ENCODE results near the gene SCFD2. TPM values are rescaled to one million over a fixed set of nuclear protein-coding genes. Genes with fewer than 3 reads are reported as not detected.

The SCFD2 gene
- polyA plus RNA-seq, 3 donors: 5.4 to 9.4 (median 6.7) TPM

DNA sequence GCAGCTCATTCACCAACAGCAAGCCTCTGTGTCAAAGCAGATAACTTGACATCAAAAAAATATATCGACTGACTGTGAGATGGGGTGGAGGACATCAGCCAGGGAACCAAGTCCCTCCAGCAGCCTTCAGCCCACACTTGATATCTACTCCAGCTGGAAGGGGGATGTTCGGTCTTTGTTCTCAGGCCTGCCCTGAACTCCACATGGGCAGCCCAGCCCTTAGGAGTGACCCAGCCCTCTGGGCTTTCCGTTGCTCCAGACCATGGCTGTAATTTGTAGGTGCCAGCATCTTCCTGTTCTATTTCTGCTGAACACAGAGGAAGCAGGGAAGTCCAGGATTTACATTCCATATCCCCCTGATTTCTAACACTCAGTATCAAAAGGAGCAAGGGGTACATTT lies 486.4 kb downstream of the SCFD2 start:
- no peaks in the 10 kb centered on the region for H3K79me2 ChIP-seq (ENCODE audit: insufficient read depth, low read length)
- no peak overlapping the region for H3K4me3 ChIP-seq (replicated peaks in 1 of 3; ENCODE audit: low read depth in 2 of 3, low read length in 3 of 3)
- no peaks in the 10 kb centered on the region for H3K36me3 ChIP-seq (replicated peaks in 1 of 2; ENCODE audit: control insufficient read depth in 1 of 2, insufficient read depth in 2 of 2, low read length in 2 of 2)
- H3K9ac ChIP-seq (ENCODE audit: insufficient read depth, low read length, poor library complexity, severe bottlenecking): no peak overlapping the region
- Mint-ChIP-seq H3K36me3 (peaks cover 0 to 15% of the 10 kb centered on the region in 2 donors), H3K27ac (no peak overlapping the region), H3K9me3 (no peaks in the 10 kb centered on the region), H3K4me3 (no peak overlapping the region), H3K4me1 (peaks cover 8% of the 10 kb centered on the region), H3K27me3 (ENCODE audit: low read depth in 3 of 3) (peaks cover 0 to 2% (median 0%) of the 10 kb centered on the region in 3 donors)
- no peak overlapping the region for H3K4me2 ChIP-seq (replicated peaks; ENCODE audit: extremely low read depth, low read length, poor library complexity, severe bottlenecking)
- DNase-seq: no peak
- no peaks in the 10 kb centered on the region for H3K9me3 ChIP-seq (replicated peaks in 1 of 2; ENCODE audit: control insufficient read depth in 1 of 2, insufficient read depth in 1 of 2, low read length in 2 of 2)
- H3K4me1 ChIP-seq (ENCODE audit: control insufficient read depth in 1 of 2, insufficient read depth in 2 of 2, low read length in 2 of 2): no peaks in the 10 kb centered on the region
- H3K27me3 ChIP-seq (ENCODE audit: control insufficient read depth in 2 of 2, insufficient read depth in 2 of 2, low read length in 2 of 2): no peaks in the 10 kb centered on the region
- TF ChIP-seq, protein P1, sequence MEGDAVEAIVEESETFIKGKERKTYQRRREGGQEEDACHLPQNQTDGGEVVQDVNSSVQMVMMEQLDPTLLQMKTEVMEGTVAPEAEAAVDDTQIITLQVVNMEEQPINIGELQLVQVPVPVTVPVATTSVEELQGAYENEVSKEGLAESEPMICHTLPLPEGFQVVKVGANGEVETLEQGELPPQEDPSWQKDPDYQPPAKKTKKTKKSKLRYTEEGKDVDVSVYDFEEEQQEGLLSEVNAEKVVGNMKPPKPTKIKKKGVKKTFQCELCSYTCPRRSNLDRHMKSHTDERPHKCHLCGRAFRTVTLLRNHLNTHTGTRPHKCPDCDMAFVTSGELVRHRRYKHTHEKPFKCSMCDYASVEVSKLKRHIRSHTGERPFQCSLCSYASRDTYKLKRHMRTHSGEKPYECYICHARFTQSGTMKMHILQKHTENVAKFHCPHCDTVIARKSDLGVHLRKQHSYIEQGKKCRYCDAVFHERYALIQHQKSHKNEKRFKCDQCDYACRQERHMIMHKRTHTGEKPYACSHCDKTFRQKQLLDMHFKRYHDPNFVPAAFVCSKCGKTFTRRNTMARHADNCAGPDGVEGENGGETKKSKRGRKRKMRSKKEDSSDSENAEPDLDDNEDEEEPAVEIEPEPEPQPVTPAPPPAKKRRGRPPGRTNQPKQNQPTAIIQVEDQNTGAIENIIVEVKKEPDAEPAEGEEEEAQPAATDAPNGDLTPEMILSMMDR (IDR thresholded peaks at IDR 0.05): no peak
- no peak overlapping the region for H2AFZ ChIP-seq (ENCODE audit: insufficient read depth, low read depth, low read length, poor library complexity, severe bottlenecking)
- no peak overlapping the region for H3K27ac ChIP-seq (ENCODE audit: low read depth in 1 of 2, low read length in 2 of 2)
- H4K20me1 ChIP-seq (ENCODE audit: insufficient read depth, low read length): no peaks in the 10 kb centered on the region
- WGBS (ENCODE audit: insufficient coverage): 100% methylated on average over 1 of the region's 3 CpGs
- intact Hi-C loops (cut with micrococcal nuclease): no loop called here

DNA sequence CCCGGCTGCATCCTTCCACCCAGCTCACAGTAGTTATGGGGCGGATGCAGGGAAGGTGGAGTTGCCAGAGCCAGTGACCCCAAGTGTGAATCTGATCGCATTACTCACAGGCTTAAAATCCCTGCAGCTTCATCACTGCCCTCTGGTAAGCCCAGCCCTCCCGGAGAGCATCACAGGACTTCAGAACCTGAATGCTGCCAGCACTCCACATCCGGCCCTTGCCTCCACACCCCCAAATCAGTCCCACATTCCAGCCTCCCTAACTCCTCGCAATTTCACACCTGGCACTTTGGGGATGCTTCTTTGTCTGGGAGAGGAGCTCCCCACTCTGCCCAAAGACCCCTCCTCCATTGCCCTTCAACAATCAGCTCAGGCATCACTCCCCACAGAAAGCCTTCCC lies 488.2 kb downstream of the SCFD2 start:
- TF ChIP-seq, protein P1 (IDR thresholded peaks at IDR 0.05): no peak
- Mint-ChIP-seq H3K36me3 (peaks cover 3 to 17% of the 10 kb centered on the region in 2 donors), H3K9me3 (no peaks in the 10 kb centered on the region), H3K27me3 (ENCODE audit: low read depth in 3 of 3) (peaks cover 0 to 2% (median 0%) of the 10 kb centered on the region in 3 donors), H3K4me3 (no peak overlapping the region), H3K27ac (peak overlapping the region in 1 of 7 donors; percentile 54), H3K4me1 (peaks cover 8% of the 10 kb centered on the region)
- Histone ChIP-seq H3K4me2 (replicated peaks; ENCODE audit: extremely low read depth, low read length, poor library complexity, severe bottlenecking) (no peak overlapping the region), H3K9me3 (replicated peaks in 1 of 2; ENCODE audit: control insufficient read depth in 1 of 2, insufficient read depth in 1 of 2, low read length in 2 of 2) (no peaks in the 10 kb centered on the region), H3K9ac (ENCODE audit: insufficient read depth, low read length, poor library complexity, severe bottlenecking) (no peak overlapping the region), H3K27me3 (ENCODE audit: control insufficient read depth in 2 of 2, insufficient read depth in 2 of 2, low read length in 2 of 2) (no peaks in the 10 kb centered on the region), H3K4me3 (replicated peaks in 1 of 3; ENCODE audit: low read depth in 2 of 3, low read length in 3 of 3) (no peak overlapping the region), H4K20me1 (ENCODE audit: insufficient read depth, low read length) (no peaks in the 10 kb centered on the region), H3K4me1 (ENCODE audit: control insufficient read depth in 1 of 2, insufficient read depth in 2 of 2, low read length in 2 of 2) (no peaks in the 10 kb centered on the region), H3K79me2 (ENCODE audit: insufficient read depth, low read length) (no peaks in the 10 kb centered on the region), H3K27ac (ENCODE audit: low read depth in 1 of 2, low read length in 2 of 2) (no peak overlapping the region), H3K36me3 (replicated peaks in 1 of 2; ENCODE audit: control insufficient read depth in 1 of 2, insufficient read depth in 2 of 2, low read length in 2 of 2) (no peaks in the 10 kb centered on the region), H2AFZ (ENCODE audit: insufficient read depth, low read depth, low read length, poor library complexity, severe bottlenecking) (no peak overlapping the region)
- intact Hi-C loops (cut with micrococcal nuclease): no loop called here
- WGBS (ENCODE audit: insufficient coverage): 92% methylated on average over 5 of the region's 6 CpGs
- DNase-seq: no peak
